Gastroesophageal sphincter (tissue), 4 donors: ENCODE data around the gene KRT6B. TPM values are rescaled to one million over a fixed set of nuclear protein-coding genes. Genes with fewer than 3 reads are reported as not detected.

Experiments
- ATAC-seq: fragments of 150-250 bp; one replicate; pipeline ENCODE4 v1.9.1; 2016; ENCODE audit warnings: mild to moderate bottlenecking, moderate library complexity
- H3K27ac ChIP-seq, 4 donors: fragments of 200-600 bp; sonication (generic) in 3 of 4; 1 replicate in 3 of 4; 2 replicates in 1 of 4; pipeline ENCODE4 v1.5.1; 2016 to 2019
- H3K27me3 ChIP-seq: fragments of 200-600 bp; sonication (generic); one replicate; pipeline ENCODE4 v1.5.1; 2019
- H3K36me3 ChIP-seq, 2 donors: fragments of 200-600 bp; sonication (generic); one replicate each; pipeline ENCODE4 v1.5.1; 2019; ENCODE audit warnings: control low read depth in 1 of 2
- H3K4me1 ChIP-seq, 3 donors: fragments of 200-600 bp; sonication (generic); 1 replicate in 2 of 3; 2 replicates in 1 of 3; pipeline ENCODE4 v1.5.1; 2016 to 2019; ENCODE audit warnings: control low read depth in 2 of 3
- H3K4me3 ChIP-seq, 2 donors: fragments of 200-600 bp; sonication (generic); one replicate each; pipeline ENCODE4 v1.5.1; 2019; ENCODE audit warnings: mild to moderate bottlenecking in 1 of 2, moderate library complexity in 1 of 2
- H3K9me3 ChIP-seq, 3 donors: fragments of 200-600 bp; sonication (generic); one replicate each; pipeline ENCODE4 v1.5.1; 2017 to 2019; ENCODE audit warnings: control low read depth in 2 of 3
- CTCF ChIP-seq, 4 experiments: fragments of 200-600 bp in 2 of 4; fragments of 450-650 bp in 2 of 4; sonication (generic) in 1 of 4; IDR thresholded peaks; one replicate each; pipeline ENCODE4 v1.5.1; 2017 to 2019; ENCODE audit warnings: antibody characterized with exemption in 4 of 4, mild to moderate bottlenecking in 2 of 4, moderate library complexity in 2 of 4
- EP300 ChIP-seq: sonication (generic); formaldehyde crosslinking; IDR thresholded peaks from one replicate; pipeline ENCODE4 v1.6.1; 2017; ENCODE audit warnings: antibody characterized with exemption, mild to moderate bottlenecking
- POLR2A ChIP-seq, 2 donors: fragments of 450-650 bp; IDR thresholded peaks; one replicate each; pipeline ENCODE4 v1.6.1; 2017; ENCODE audit warnings: antibody characterized with exemption in 2 of 2, mild to moderate bottlenecking in 2 of 2, moderate library complexity in 1 of 2
- POLR2AphosphoS5 ChIP-seq: sonication (generic); formaldehyde crosslinking; IDR thresholded peaks from one replicate; pipeline ENCODE4 v1.6.1; 2017; ENCODE audit warnings: antibody characterized with exemption
- WGBS, 2 donors: methylation state at CpG; one replicate each; pipeline ENCODE4 v1.1.5; 2018; ENCODE audit warnings: low coverage in 1 of 2; 5-methylcytosine and 5-hydroxymethylcytosine counted together
- total RNA-seq, 4 donors: library from RNA; depleted of rRNA; stranded (reverse); fragments of >200 nt; gene quantifications; one replicate each; pipeline ENCODE4 v1.1.0, GENCODE V29; 2016

Gene KRT6B
- total RNA-seq, 4 donors from 2014 or later, result 0.54 to 60.8 (median 7.3) TPM

GRCh38 chr12:52434760-52435530 lies 17.0 kb downstream of the KRT6B start:
- ATAC-seq, result no peak
- WGBS, 2 donors, result 91% methylated on average over 4 to 6 of the region's 6 CpGs
- no peak overlapping the region for H3K27ac ChIP-seq
- H3K27me3 ChIP-seq, result peaks cover 33% of the 10 kb centered on the region
- H3K4me1 ChIP-seq, result no peaks in the 10 kb centered on the region
- TF ChIP-seq EP300 (no peak), POLR2A (IDR thresholded peaks at IDR 0.05) (no peak), POLR2AphosphoS5 (no peak), CTCF (IDR thresholded peaks at IDR 0.05) (no peak)
- H3K4me3 ChIP-seq, result no peak overlapping the region
- no peaks in the 10 kb centered on the region for H3K9me3 ChIP-seq
- H3K36me3 ChIP-seq, result no peaks in the 10 kb centered on the region

GRCh38 chr12:52434081-52434733 lies 17.7 kb downstream of the KRT6B start, which contains the start of gene KRT75:
Gene KRT75 (minus strand): TSS chr12:52434371. CDS start chr12:52434304, 67 bp downstream.
- no peak within 1 kb of the TSS for H3K4me3 ChIP-seq
- peaks cover 33% of the 10 kb centered on the region for H3K27me3 ChIP-seq
- no peak for ATAC-seq
- WGBS, 2 donors, result 79 to 84% methylated on average over 3 to 5 of the region's 20 CpGs
- H3K27ac ChIP-seq, result no peak within 1 kb of the TSS
- H3K9me3 ChIP-seq, result no peaks in the 10 kb centered on the region
- H3K36me3 ChIP-seq, result no peaks in the 10 kb centered on the region
- H3K4me1 ChIP-seq, result no peaks in the 10 kb centered on the region
- no peak for TF ChIP-seq POLR2AphosphoS5

GRCh38 chr12:52433501-52434080 lies 18.4 kb downstream of the KRT6B start:
- H3K4me1 ChIP-seq, result no peaks in the 10 kb centered on the region
- peaks cover 33% of the 10 kb centered on the region for H3K27me3 ChIP-seq
- TF ChIP-seq CTCF (IDR thresholded peaks at IDR 0.05) (no peak), POLR2AphosphoS5 (no peak), POLR2A (IDR thresholded peaks at IDR 0.05) (no peak)
- H3K4me3 ChIP-seq, result no peak overlapping the region
- 84% methylated on average over 8 of the region's 12 CpGs; no CpG with 5 or more reads in 1 of the 2 donors for WGBS, 2 donors
- no peak overlapping the region for H3K27ac ChIP-seq
- no peaks in the 10 kb centered on the region for H3K36me3 ChIP-seq
- no peaks in the 10 kb centered on the region for H3K9me3 ChIP-seq
- ATAC-seq, result no peak

GRCh38 chr12:52432559-52433207 lies 19.3 kb downstream of the KRT6B start:
- Histone ChIP-seq H3K4me1 (no peaks in the 10 kb centered on the region), H3K4me3 (no peak overlapping the region), H3K36me3 (no peaks in the 10 kb centered on the region), H3K9me3 (no peaks in the 10 kb centered on the region), H3K27me3 (peaks cover 33% of the 10 kb centered on the region), H3K27ac (no peak overlapping the region)
- no peak for ATAC-seq
- TF ChIP-seq CTCF (IDR thresholded peaks at IDR 0.05), result no peak
- TF ChIP-seq POLR2AphosphoS5, result no peak
- TF ChIP-seq POLR2A (IDR thresholded peaks at IDR 0.05), result no peak
- no peak for TF ChIP-seq EP300
- whole genome bisulfite sequencing, 2 donors, result 85 to 100% methylated on average over 1 to 3 of the region's 6 CpGs

- Histone ChIP-seq H3K9me3 (no peaks in the 10 kb centered on the region), H3K27ac (no peak overlapping the region), H3K27me3 (peaks cover 28% of the 10 kb centered on the region), H3K4me1 (peaks cover 0 to 15% (median 5%) of the 10 kb centered on the region in 3 donors), H3K36me3 (no peaks in the 10 kb centered on the region), H3K4me3 (no peak overlapping the region)
- TF ChIP-seq POLR2AphosphoS5 (no peak), POLR2A (IDR thresholded peaks at IDR 0.05) (no peak), CTCF (IDR thresholded peaks at IDR 0.05) (no peak), EP300 (no peak)
- WGBS, 2 donors, result 77 to 91% methylated on average over 6 of the region's 10 CpGs
- ATAC-seq, result no peak
These were observed 23.8 kb downstream of the KRT6B start for GRCh38 chr12:52428121-52428520.
